Stimulated activated CD8-positive, alpha-beta memory T cell treated with anti-CD3 and anti-CD28 coated beads, Interleukin-2, amount 100 ng/mL, for 48 hours (primary cell): ENCODE results near the gene ADGRD2.

Experiments
- DNase-seq, 2 donors: peaks; one replicate each; pipeline ENCODE4 v3.0.0-alpha.2; 2020; ENCODE audit warnings: low read depth in 2 of 2

The ADGRD2 gene

GRCh38 chr9:124511891-124512805 lies 61.9 kb downstream of the ADGRD2 start:
- DNase-seq, result no peak

- no peak for DNase-seq
Observed at GRCh38 chr9:124512806-124513204, 62.6 kb downstream of the ADGRD2 start.

GRCh38 chr9:124513376-124513994 lies 63.2 kb downstream of the ADGRD2 start:
- DNase-seq, result no peak

DNA sequence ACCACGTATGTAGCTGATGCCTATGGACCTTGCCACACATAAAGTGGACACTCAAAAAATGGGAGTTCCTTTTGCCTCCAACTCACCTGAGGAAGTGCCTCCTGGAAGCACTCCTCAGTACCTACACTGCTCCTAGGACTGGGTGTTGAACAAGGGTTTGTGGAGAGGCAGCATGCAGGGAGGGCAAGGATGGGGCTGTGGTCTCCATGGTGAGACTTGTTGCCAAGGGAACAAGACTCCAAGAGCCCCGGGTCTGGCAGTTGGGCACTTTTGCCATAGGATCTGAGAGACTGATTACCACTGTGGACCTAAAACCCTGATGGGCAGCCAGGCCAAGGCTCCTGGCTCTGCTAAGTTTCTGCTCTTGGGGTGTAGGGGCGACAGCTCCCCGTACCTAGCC lies 63.9 kb downstream of the ADGRD2 start:
- no peak for DNase-seq

- DNase-seq, result no peak
Observed at GRCh38 chr9:124514874-124515273, 64.6 kb downstream of the ADGRD2 start.

- DNase-seq, result no peak
Observed at GRCh38 chr9:124517600-124517999, 67.3 kb downstream of the ADGRD2 start.

GRCh38 chr9:124518116-124518515 lies 67.9 kb downstream of the ADGRD2 start:
- DNase-seq, result no peak

DNA sequence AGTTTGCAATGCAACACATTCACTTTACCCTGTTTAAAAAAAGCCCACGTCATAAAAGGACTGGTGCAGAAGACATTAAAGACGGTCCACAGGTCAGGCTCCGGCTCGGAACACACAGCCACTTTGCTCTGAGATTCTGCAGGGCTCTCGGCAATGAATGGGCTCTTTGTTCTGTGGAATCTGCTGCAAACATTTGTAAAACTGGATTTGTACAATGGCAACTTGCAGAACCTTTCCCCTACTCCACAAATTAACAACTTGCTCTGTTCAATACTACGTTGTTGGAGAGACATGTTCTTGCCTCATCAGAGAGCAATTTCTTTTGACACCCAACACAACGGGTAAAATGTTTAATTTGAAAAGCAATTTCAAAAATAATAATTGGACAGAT lies 70.0 kb downstream of the ADGRD2 start:
- no peak for DNase-seq

GRCh38 chr9:124521142-124521541 lies 70.9 kb downstream of the ADGRD2 start:
- no peak for DNase-seq

DNA sequence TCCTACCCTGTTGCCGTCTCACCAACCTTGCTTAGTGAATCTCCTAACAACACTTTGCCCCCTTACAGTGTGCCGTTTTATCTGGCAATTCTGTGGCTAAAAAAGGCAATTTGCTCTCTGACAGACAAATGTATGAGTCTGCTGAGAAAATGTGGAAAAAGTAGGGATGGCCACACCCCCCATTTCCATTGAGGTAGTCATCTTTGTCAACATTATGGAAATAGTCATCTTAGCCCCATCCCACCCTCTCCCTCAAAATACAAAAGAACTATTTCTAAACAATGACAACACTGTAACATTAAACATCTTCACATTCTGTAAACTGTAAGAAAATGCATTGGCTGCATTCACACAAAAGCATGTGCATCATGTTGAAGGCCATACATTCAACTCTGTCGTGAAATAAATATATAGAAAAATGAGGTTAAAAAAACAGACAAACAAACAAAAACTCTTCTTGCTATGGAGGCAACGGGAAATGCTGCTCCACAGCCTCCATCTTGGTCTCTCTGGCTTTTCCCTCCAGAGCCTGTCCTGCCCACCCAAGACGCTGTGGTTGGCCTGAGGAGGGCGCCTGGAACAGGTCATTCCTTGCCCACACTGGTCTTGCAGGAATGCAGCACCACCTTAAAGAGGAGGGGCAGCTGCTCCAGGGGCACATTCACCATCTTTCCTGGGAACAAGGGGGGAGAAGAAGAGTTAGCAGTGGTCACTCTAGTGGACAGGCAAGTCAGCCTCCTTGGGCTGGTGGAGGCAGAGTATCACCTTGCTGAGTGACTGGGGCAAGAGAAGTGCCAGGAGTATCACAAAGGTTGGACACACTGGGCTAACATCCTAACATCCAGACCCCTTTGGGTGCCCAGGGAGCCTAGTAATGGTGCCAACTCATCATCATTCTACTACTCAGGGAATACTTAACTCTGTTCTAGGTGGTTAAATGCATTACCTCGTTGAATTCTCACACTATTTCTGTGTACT lies 72.2 kb downstream of the ADGRD2 start:
- no peak for DNase-seq

DNA sequence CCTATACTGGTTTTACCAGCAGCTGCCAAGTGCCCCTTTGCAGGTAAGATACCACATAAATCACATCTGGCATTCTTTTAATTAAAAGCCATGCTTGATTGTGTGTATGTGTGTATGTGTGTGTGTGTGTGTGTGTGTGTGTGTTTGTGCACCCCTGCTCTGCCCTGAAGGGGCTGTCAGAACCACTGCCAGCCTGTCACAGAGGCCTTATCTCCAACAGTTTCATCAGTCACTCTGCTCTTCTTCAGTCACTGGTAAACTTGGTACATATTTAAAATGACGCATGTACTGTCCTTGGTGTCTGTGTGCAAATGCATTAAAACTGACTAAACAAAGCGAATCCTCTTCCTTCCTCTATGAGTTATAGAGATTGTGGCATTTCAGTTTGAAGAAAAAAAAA lies 75.9 kb downstream of the ADGRD2 start:
- no peak for DNase-seq

- DNase-seq, result no peak
Observed at GRCh38 chr9:124527781-124528180, 77.5 kb downstream of the ADGRD2 start.
